HG02642 (cell line): ENCODE measurements around the gene S100A12.

Experiments
- ATAC-seq: cut with Tn5 transposase; IDR thresholded peaks from one replicate; pipeline ENCODE4 v1.9.1; 2021; ENCODE audit warnings: mild to moderate bottlenecking; ENCODE audit not compliant: unreplicated experiment, poor library complexity

S100A12 gene

DNA sequence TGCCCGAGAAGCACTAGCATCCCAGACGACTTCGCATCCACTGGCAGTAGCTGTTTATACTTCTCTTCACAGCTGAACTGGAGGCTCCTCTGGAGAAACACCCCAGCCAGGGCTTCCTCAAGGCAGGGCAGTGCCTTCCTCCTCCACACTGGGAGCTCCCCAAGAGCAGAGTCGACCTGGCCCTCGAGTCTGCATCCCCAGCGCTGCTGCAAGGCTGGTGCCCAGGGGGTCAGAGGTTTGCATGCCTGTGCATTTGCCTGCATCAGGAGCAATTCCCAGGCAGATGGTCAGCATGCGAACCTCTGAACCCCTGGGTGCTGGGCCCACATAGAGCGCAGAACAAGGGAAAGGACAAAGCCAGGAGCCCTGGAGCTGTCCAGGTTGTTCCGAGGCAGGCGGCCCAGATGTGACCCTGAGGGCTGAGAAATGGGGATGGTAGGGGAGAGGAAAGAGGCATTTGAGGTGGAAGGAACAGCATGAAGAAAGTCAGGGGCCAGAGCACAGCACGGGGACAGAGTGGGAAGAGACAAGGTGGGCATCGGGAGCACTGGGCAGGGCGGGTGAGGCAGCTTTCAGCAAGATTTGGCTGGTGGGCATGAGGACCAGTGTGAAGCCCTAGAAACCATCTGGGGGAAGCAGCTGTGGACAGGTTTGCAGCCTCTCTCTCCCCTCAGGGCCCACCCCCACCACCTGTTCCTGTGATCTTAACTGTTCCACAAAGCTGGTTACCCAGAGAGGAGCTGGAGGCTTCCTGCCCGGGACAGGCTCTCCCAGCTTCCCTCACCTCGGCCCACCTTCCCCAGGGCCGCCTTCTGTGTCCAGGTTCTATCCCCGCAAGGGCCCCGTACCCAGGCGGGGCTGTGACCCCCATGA is 21.9 kb upstream of the S100A12 start:
- ATAC-seq: no peak

DNA sequence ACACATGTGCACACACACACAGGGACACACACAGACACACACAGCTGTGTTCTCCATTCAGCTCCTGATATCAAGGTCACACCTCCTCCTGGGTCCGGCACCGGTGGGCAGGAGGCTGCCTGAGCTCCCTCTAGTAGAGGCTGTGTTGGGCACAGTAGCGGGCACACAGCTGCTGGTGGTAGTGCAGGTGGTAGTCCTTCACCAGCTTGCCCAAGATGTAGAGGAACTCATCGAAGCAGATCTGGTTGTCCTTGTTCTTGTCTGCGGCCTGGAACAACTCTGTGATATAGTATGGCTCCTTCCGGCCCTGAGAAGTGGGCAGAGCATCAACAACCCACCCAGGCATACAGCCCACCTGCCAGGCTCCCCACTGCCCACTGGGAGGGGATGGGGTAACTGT is 21.0 kb upstream of the S100A12 start:
- ATAC-seq: no peak

DNA sequence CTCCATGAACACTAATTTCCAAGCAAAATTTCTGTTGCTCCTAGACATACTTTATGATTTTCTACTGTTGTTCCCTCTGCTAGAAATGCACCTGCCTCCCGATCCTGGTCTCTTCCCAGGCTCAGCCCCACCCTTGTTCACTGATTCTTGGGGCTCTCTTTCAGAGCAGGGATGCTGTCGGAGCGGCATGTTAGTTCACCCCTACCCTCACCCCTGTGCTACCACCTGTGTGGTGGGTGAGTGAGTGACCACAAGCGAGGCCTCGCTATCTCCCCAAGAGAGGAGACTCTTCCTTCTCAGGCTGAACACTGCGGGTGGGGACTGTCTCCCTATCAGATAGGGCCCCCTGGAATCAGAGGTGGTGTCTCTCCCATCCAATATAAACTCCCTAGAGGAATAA is 20.4 kb upstream of the S100A12 start:
- no peak for ATAC-seq

DNA sequence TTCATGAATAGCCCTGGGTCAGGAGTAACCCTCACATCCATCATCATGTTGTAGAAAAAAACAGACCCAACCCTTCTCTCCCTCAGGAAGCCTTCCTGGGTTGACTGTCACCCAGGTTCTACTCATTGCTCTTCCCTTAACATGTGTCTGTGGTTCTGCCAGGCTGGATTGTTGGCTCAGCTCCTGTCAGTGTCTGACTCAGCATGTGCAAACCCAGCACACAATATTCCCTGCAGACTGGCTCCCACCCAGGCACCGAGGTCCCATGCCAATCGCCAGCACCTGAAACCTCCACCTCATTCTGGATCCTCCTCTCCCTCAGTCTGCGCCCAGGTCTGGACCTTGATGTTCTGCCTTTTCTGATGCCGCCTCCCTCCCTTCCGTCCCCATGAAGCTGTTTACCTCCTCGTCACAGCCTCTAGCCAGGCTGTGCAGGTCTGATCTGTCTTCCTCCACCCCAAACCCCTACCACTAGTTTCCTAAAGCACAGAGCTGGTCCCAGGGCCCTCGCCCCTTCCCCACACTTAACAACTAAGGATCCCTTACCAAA is 19.8 kb upstream of the S100A12 start:
- no peak for ATAC-seq

DNA sequence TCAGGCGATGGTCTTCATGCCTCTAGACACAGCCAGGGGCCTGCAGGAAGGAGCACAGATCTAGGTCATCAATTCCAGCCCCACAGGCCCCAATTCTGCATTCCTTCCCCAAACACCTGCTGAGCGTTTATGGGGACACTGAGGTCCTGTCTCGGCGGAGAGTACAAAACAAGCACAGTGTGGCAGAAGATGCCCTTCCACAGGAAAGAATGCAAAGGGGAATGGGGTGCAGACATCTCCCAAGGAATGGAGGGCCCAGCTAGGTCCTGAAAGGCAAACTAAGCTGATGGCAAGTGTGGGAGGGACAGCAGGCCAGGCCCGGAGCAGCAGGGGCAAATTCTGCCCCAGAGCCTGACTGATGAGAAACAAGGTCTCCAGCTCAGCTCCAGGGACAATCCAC is 19.0 kb upstream of the S100A12 start:
- ATAC-seq: no peak

DNA sequence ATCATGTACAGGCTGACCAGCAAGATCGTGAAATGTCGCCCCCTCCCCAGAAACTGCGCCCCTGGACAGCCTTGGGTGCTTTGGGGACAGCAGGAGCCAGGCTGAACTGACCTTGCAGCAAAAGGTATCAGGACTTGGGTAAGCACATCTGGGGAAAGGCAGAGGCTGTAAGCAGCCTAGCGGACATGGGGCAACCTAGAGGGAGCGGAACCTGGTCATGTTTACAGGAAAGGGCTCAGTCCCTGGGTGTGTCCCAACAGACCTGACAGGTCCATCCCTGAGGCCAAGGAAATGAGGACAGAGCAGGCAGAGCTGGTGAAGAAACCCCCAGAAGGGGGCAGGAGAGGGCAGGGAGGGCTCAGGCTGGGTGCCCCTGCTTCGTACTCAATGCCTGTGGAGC is 18.5 kb upstream of the S100A12 start:
- no peak for ATAC-seq

DNA sequence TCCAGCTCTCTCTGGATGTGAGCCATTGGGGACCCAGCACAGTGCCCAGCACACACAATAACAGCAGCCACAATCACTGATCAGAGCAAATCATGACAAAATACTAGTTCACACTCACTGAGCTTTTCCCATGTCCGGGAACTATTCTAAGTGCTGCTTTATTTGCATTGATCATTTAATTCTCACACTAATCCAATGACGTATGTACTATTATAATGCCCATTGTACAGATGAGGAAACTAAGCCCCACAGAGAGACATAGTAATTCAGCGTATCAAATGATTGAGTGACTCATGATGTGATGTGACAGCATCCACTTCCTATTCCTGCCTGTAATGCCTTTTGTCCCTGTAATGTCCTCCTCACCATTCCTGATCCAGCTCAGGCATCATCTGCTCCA is 17.4 kb upstream of the S100A12 start:
- no peak for ATAC-seq

DNA sequence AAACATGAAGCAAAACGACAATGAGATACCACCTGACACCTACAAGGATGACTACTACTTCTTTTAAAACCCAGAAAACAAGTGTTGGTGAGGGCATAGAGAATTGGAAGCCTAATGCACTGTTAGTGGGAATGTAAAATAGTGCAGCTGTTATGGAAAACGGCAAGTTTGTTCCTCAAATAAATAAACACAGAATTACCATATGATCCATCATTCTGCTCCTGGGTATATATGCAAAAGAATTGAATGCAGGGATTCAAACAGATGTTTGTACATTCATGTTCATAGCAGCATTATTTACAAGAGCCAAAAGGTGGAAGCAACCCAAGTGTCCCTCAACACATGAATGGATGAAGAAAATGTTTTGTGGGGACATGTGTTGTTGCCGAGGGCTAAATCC is 16.8 kb upstream of the S100A12 start:
- no peak for ATAC-seq

DNA sequence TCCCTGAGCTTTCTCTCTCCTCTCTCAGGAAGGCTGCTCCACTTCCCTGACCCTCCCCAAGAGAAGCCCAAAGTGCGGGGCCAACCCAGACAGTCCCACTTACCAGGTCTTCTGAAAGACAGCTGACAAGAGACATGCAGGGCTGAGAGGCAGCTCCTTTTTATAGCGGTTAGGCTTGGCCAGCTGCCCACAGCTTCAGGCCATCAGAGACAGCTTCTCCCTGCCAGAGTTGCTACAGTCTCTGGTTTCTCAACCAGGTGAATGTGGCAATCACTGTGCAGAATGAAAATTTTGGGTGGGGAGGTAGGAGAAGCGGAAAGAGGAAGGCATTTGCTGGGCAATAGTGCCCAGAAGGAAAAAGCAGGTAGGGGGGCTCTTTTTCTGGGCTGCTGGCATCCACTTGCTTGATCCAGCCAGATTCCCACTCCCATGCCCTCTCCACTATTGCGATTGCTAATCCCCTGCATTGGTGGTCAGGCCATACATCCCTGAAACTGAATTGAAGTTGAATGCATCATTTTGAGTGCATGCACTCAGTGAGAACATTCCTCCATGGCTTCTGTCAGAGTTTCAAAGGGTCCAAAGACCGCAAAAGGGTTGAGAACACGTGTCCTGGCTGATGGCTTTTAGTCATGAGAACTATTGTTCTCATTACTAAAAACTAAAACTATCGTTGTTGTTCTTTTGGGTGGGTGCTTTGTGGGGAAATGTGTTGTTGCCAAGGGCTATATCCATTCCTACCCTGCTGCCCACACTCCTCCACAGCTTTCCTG is 15.7 kb upstream of the S100A12 start, which contains the start of gene S100A8:
Gene S100A8 (minus strand): TSS at position 136 of the 773 bp plus-strand sequence. CDS start 538 bp downstream, outside the sequence.
- no peak for ATAC-seq

DNA sequence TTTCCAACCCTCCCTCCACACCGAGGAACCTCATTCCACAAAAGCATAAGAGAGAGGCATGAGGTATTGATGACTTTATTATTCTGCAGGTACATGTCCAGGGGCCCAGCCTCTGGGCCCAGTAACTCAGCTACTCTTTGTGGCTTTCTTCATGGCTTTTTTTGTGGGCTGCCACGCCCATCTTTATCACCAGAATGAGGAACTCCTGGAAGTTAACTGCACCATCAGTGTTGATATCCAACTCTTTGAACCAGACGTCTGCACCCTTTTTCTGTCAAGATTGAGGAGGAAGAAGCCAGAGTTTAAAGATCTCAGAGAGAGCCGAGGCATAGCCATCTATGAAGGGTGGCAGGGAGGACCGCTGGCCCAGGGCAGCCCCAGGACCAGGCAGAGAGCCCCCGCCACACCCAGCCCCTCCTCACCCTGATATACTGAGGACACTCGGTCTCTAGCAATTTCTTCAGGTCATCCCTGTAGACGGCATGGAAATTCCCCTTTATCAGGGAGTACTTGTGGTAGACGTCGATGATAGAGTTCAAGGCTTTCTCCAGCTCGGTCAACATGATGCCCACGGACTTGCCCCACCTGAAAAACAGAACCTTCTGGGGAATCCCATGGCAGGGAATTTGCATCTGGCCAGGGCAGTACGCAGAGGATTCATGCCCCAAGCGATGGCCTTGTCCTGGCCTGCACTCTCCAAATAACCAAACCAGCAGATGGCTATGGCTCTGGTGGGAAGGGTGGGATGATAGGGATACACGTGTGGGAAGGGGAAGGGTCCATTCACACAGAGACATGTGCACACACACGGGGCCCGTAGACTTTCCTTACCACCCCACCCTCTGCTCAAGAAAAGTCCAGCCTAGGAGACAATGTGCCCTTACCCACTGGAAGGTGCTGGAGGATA is 14.8 kb upstream of the S100A12 start:
- no peak for ATAC-seq

DNA sequence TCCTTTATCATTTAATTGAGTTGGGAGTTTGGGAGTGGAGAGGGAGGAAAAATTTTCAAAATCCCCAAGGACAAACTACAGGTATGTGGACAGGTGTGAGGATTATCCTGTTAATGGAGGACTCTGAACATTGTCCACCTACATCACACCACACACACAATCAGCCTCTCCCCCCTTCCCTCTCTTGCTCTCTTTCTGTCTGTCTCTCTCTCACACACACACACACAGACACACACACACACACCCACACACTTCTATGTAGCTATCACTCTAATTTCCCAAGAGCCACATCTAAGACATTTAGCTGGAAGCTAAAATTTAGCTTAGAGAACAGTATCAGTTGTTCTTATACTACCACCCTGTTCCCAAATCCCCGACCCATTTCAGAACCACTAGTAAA is 14.0 kb upstream of the S100A12 start:
- ATAC-seq: no peak

DNA sequence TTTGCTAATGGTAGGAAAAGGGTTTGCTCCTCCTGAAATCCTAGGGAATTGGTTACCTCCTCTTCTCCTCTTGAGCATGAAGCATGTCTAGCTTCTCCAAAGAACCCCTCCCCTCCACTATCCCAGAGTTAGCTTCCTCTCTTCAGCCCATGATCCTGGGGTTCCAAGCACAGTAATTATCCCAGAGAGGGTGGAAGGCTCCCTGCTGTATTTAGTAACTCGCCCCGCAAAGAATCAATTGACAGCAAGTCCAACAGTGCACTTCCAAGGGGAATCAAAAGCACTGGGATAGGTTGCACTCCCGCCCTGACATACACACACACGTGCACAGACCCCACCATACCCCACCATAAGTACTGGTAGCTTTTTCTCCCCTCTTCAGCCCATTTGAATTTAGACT is 12.4 kb upstream of the S100A12 start:
- no peak for ATAC-seq

DNA sequence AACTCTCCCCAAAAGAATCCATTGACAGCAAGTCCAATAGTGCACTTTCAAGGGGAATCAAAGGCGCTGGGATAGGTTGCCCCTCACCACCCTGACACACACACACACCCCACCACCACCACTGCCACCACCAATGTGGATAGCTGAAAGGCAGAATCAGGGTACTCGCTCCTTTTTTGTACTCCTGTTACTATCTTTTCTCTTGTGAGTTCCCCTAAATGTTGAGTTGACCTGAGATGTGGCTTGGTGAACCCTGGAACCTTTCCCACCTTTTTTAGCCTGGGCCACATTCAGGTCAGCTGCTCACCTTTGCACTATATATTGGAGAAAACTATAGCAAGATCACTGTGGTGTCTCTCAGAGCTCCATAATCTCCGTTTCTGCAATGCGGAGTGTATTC is 11.6 kb upstream of the S100A12 start:
- ATAC-seq: no peak

DNA sequence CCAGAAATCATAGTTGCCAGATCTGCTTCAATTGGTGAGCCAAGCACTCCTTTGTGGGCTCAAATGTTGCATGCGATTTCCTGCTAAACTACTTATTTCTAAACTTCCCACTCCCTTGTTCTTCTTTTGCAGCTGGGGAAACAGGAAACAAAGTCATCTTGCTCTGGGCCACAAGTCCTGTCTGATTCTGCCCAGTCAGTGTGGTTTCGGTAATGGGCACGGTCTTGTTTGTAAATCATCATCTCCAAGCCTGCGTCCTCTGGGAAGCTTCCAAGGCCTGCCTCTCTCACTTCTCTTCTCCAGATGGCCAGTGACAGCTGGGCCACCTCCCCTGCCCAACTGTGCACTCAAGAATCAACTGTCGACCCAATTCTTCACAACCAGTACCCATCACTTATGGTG is 11.1 kb upstream of the S100A12 start:
- ATAC-seq: no peak

DNA sequence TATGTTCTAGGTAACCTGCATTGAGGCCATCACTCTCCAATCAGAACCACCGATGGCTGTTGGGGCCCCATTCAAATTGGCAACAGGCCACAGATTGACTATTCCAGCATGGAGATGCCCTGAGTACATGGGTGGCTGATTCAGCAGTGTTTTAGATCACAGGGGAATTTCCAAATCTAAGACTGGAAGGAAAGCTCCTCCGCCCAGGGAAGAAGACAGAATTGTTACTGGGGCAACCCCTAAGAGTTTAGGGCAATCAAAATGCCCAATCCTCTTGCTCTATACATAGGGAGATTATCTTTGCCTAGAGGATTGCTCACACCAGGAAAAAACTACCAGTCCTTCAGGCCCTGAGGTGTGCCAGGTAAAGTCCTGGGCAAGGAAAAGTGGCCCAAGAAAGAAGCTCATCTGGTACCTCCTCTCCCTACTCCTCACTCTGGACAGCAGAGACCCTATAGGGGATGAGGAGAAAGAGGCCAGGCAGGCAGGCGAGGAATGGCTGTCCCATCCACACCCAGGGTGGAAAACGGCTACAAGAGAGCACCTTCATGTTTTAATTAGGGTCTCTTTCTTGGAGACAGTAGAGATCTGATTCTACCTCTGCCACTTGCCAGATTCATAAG is 9.6 kb upstream of the S100A12 start:
- ATAC-seq: no peak

DNA sequence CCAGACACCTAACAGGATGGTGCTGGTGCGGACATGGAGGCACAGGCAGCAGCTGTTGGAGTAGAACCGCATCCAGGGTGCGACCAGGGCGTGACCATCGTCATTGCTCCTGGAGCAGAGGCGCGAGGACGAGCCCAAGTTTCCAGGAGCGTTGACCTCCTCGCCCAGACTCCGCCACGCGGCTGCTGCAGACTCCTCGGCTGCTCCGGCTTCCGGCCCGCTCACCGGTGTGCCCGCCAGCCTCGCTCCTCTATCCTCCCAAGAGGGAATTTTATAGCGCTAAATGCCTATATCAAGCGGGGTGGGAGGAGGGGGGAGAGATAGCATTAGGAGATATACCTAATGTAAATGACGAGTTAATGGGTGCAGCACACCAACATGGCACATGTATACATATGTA is 5.3 kb upstream of the S100A12 start:
- ATAC-seq: no peak

DNA sequence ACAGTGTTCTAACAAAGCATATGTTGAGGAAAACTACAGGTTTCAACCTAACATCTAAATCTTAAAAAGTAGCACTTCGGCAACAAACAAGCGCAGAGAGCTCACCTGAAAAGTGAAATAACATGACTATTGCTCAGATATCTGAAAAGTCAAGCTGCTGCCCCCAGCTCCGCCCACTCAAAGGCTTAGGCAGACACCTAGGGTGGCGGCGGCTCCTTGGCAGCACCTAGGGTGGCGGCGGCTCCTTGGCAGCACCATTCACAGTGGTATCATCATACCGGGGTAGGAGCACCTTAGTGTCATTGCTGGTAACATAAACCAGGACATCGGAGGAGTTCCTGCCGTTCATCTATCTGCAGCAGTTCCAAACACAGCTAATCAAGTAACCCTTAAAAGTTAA is 4.2 kb upstream of the S100A12 start:
- ATAC-seq: no peak

DNA sequence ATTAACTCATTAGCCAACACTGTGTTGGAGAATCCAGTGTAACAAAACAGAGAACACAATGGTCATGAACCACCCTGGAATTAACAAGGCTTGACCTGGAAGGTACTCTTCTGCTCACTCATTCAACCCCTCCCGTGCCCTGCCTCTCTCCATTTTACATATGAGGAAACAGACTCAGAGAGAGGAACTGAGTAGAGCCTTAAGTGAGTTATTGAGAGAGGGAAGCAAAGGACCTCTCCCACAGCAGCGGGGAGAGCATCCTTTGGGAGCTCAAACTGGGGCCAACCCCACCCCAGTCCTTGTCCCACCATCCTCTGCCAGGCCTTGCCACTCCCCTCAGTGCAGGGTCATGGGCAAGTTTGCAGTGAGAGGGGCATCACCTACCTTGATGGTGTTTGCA is 1.4 kb downstream of the S100A12 start:
- no peak for ATAC-seq

DNA sequence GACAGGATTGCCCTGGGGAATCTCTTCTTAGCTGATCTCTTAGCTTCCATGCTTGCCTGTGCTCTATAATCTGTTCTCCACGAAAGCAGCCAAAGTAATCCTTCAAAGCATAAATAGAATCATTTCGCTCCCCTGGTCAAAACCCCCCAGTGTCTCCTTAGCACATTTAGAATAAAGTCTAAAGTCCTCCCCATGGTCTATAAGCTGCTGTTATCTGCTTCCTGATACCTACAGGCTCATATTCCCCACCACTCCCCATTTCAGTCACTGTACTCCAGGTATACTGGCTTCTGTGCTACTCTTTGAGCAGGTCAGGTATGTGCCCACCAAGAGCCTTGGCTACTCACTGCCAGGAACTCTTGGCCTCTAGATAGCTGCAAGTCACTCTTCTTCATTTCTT is 2.9 kb downstream of the S100A12 start:
- ATAC-seq: no peak

DNA sequence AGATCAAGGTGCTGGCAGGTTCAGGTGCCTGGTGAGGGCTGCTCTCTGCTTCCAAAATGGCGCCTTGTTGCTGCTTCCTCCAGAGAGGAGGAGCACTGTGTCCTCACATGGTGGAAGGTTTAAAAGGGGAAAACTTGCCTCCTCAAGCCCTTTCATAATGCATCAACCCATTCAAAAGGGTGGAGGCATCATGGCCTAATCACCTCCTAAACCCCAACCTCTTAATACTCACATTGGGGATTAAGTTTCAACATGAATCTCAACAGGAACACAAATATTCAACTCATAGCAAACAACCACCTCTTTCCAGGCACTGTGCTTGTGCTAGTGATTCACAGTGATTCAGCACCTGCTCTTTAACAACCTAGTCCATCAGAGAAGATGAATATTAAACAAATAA is 4.2 kb downstream of the S100A12 start:
- ATAC-seq: no peak
